Endothelial cell (in vitro differentiated cells): ENCODE results near the gene EFCAB13. TPM values are rescaled to one million over a fixed set of nuclear protein-coding genes. Genes with fewer than 3 reads are reported as not detected.

ENCODE experiments used
- DNase-seq: peaks from one replicate; pipeline ENCODE4 v3.0.0; 2021; ENCODE audit warnings: low spot score
- H3K27ac Mint-ChIP-seq: one replicate; pipeline ENCODE4 v1.8.0; 2021; ENCODE audit warnings: mixed read lengths, inconsistent platforms; ENCODE audit not compliant: unreplicated experiment
- H3K27me3 Mint-ChIP-seq: one replicate; pipeline ENCODE4 v1.8.0; 2021; ENCODE audit warnings: mild to moderate bottlenecking, moderate library complexity, mixed read lengths, inconsistent platforms; ENCODE audit not compliant: unreplicated experiment
- H3K36me3 Mint-ChIP-seq: one replicate; pipeline ENCODE4 v1.8.0; 2021; ENCODE audit warnings: mild to moderate bottlenecking, low read depth, mixed read lengths, inconsistent platforms; ENCODE audit not compliant: unreplicated experiment
- H3K4me1 Mint-ChIP-seq: one replicate; pipeline ENCODE4 v1.8.0; 2021; ENCODE audit warnings: mild to moderate bottlenecking, mixed read lengths, inconsistent platforms; ENCODE audit not compliant: unreplicated experiment
- H3K4me3 Mint-ChIP-seq: one replicate; pipeline ENCODE4 v1.8.0; 2021; ENCODE audit warnings: mild to moderate bottlenecking, mixed read lengths, inconsistent platforms; ENCODE audit not compliant: unreplicated experiment
- H3K9me3 Mint-ChIP-seq: one replicate; pipeline ENCODE4 v1.8.0; 2021; ENCODE audit warnings: mixed read lengths, inconsistent platforms; ENCODE audit not compliant: unreplicated experiment
- total RNA-seq: library from RNA; stranded (reverse); fragmentation: NEBNext Ultra II Directional; extraction: Animal tissue kit (Norgen Biotek cat#: 25700); gene quantifications from one replicate; pipeline ENCODE4 v1.2.1, GENCODE V29; 2021; ENCODE audit not compliant: unreplicated experiment
- TF ChIP-seq, protein P1 (sequence below): fragments of 200-600 bp; sonication (generic); IDR thresholded peaks from one replicate; pipeline ENCODE4 v1.5.0; 2021; ENCODE audit warnings: antibody characterized with exemption; ENCODE audit not compliant: unreplicated experiment

EFCAB13 gene
- total RNA-seq, 1 donor from 2014 or later, result 4.6 TPM

DNA sequence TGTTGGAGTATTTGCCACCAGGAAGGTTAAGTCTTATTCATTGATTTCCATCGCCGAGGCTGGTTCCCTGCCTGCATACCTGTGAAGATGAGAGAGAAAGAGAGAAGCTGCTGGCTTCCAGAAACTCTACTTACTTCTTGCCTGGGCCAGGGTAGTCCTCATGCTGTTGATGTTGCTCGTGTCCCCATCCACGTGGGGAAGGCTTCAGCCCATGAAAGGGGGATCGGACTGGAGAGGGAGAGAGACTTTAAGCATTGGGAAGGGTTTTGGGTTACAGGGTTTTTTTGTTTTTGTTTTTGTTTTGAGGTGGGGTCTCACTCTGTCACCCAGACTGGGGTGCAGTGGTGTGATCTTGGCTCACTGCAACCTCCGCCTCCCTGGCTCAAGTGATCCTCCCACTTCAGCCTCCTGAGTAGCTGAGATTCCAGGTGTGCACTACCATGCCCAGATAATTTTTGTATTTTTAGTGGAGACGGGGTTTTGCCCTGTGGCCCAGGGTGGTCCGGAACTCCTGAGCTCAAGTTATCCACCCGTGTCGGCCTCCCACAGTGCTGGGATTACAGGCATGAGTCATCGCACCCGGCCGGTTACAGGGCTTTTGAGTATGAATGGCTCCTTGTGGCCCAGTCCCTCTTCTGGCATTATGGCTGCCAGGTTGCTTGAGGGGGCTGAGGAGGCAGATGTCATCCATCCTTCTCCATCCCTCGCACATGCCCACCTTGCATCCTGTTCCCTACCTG lies 43.5 kb upstream of the EFCAB13 start:
- H3K36me3 Mint-ChIP-seq, result no peaks in the 10 kb centered on the region
- H3K27me3 Mint-ChIP-seq, result peaks cover 4% of the 10 kb centered on the region
- TF ChIP-seq, protein P1, sequence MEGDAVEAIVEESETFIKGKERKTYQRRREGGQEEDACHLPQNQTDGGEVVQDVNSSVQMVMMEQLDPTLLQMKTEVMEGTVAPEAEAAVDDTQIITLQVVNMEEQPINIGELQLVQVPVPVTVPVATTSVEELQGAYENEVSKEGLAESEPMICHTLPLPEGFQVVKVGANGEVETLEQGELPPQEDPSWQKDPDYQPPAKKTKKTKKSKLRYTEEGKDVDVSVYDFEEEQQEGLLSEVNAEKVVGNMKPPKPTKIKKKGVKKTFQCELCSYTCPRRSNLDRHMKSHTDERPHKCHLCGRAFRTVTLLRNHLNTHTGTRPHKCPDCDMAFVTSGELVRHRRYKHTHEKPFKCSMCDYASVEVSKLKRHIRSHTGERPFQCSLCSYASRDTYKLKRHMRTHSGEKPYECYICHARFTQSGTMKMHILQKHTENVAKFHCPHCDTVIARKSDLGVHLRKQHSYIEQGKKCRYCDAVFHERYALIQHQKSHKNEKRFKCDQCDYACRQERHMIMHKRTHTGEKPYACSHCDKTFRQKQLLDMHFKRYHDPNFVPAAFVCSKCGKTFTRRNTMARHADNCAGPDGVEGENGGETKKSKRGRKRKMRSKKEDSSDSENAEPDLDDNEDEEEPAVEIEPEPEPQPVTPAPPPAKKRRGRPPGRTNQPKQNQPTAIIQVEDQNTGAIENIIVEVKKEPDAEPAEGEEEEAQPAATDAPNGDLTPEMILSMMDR, result no peak
- H3K4me1 Mint-ChIP-seq, result peaks cover 17% of the 10 kb centered on the region
- H3K9me3 Mint-ChIP-seq, result no peaks in the 10 kb centered on the region
- no peak overlapping the region for H3K27ac Mint-ChIP-seq
- DNase-seq, result no peak
- H3K4me3 Mint-ChIP-seq, result no peak overlapping the region

DNA sequence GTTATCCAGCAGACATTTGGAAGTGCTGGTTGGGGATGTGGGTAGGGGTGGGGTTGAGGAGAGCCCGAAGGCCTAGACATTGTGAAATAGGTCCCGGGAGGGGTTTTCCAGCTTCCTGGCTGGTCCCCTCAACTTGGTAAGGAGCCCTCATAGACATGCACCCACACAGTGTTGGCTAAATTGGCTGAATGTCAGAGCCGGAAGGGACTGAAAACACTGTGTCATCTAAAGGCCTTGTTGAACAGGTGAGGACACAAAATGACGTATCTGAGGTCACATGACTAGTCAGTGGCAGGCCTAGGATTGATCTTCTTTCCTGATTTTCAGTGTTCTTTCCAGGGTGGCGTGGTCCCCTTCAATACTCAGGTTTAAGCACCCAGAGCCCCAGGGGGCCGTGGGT lies 42.5 kb upstream of the EFCAB13 start:
- H3K27ac Mint-ChIP-seq, result no peak overlapping the region
- DNase-seq, result no peak
- H3K9me3 Mint-ChIP-seq, result no peaks in the 10 kb centered on the region
- H3K4me3 Mint-ChIP-seq, result no peak overlapping the region
- H3K4me1 Mint-ChIP-seq, result peaks cover 9% of the 10 kb centered on the region
- no peaks in the 10 kb centered on the region for H3K36me3 Mint-ChIP-seq
- H3K27me3 Mint-ChIP-seq, result peaks cover 4% of the 10 kb centered on the region
- TF ChIP-seq, protein P1, result no peak

- no peaks in the 10 kb centered on the region for H3K4me1 Mint-ChIP-seq
- no peaks in the 10 kb centered on the region for H3K36me3 Mint-ChIP-seq
Observed at GRCh38 chr17:47285003-47285402, 38.8 kb upstream of the EFCAB13 start.

GRCh38 chr17:47286198-47286914 lies 37.4 kb upstream of the EFCAB13 start:
- Mint-ChIP-seq H3K27me3 (peaks cover 3% of the 10 kb centered on the region), H3K4me1 (peaks cover 5% of the 10 kb centered on the region), H3K27ac (no peak overlapping the region), H3K4me3 (no peak overlapping the region), H3K36me3 (no peaks in the 10 kb centered on the region), H3K9me3 (no peaks in the 10 kb centered on the region)
- TF ChIP-seq, protein P1, result no peak
- no peak for DNase-seq

More at GRCh38 chr17:47285003-47285402, 38.8 kb upstream of the EFCAB13 start:
- H3K9me3 Mint-ChIP-seq, result no peaks in the 10 kb centered on the region
- H3K4me3 Mint-ChIP-seq, result no peak overlapping the region
- TF ChIP-seq, protein P1, result no peak
- H3K27ac Mint-ChIP-seq, result no peak overlapping the region
- peaks cover 1% of the 10 kb centered on the region for H3K27me3 Mint-ChIP-seq
- DNase-seq, result no peak

- no peak for DNase-seq
- H3K9me3 Mint-ChIP-seq, result no peaks in the 10 kb centered on the region
- H3K4me3 Mint-ChIP-seq, result no peak overlapping the region
- TF ChIP-seq, protein P1, result no peak
- peaks cover 3% of the 10 kb centered on the region for H3K27me3 Mint-ChIP-seq
- H3K36me3 Mint-ChIP-seq, result no peaks in the 10 kb centered on the region
- peaks cover 5% of the 10 kb centered on the region for H3K4me1 Mint-ChIP-seq
- no peak overlapping the region for H3K27ac Mint-ChIP-seq
Observed at GRCh38 chr17:47287068-47287467, 36.7 kb upstream of the EFCAB13 start.
